ENCODE results near the gene DNPH1. TPM values are rescaled to one million over a fixed set of nuclear protein-coding genes. Genes with fewer than 3 reads are reported as not detected.
A peak's percentile ranks its signal among the peaks of the same experiment; 100 is the strongest.

DNPH1 gene
- total and polyA plus RNA-seq, 10 of the 15 experiments (the other 5 are each of a cell fraction or from before 2014, with no cell fraction given), result 7.0 to 136 (median 67.7) TPM

DNA sequence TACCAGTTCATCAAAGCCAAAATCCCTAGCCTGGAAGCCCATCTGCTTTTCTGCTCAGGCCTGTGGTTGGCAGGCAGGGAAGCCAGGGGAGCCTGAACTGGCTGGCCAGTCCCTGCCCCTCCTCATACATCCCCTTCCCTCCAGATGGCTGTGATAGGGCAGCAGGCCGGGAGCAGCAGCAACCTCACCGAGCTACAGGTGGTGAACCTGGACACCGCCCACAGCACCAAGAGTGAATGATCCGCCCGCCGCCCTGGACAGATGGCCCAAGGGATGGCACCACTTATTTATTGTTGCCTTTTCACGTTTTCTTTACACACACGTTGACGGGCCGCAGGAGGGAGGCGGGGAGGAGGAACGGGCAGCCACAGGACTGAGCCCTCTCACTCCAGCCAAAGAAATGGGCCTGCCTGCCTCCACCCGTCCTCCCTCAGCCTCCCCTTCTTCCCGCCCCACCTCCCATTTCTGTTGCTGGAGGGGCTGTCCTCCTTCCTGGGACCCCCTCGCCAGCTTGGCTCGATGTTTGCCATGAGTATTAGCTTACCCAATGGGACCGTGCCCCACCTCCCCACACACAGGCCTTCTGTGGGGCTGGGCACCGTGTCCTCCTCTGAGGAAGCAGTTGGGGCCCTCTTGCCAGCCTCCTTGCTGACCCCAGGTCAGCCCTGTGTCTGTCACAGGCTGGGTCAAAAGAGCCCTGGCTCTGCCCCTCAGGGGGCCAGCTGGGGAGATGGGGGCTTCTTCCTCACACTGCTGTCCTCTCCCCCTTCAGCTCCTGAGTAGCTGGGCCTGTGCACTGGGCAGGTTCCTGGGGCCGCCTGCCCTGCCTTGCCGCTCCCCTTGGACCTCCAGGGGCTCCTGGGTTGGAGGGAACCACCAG, 50.1 kb downstream of the DNPH1 start:
- TF ChIP-seq NFYA (IDR thresholded peaks at IDR 0.05; ENCODE audit: borderline replicate concordance, low read depth, low read length), result no peak
- TF ChIP-seq POLR2AphosphoS5 (IDR thresholded peaks at IDR 0.05; ENCODE audit: low read length), result peak; percentile 50; the same call in 1 of the 2 replicates
- no peak for TF ChIP-seq FOXM1 (IDR thresholded peaks at IDR 0.05; ENCODE audit: low read depth, low read length)
- Histone ChIP-seq H3K9ac (ENCODE audit: control insufficient read depth, insufficient read depth, low read length) (no peak overlapping the region), H4K20me1 (ENCODE audit: control insufficient read depth, insufficient read depth) (peaks cover 2% of the 10 kb centered on the region; the same call in 1 of the 2 replicates), H2AFZ (ENCODE audit: control insufficient read depth, low read depth, low read length) (no peak overlapping the region), H3K4me3 (no peak overlapping the region), H3K27me3 (replicated peaks in 1 of 2; ENCODE audit: control insufficient read depth in 2 of 2, insufficient read depth in 2 of 2, low read length in 1 of 2) (no peaks in the 10 kb centered on the region), H3K4me1 (ENCODE audit: control insufficient read depth, insufficient read depth, low read length) (peaks cover 27% of the 10 kb centered on the region), H3K27ac (ENCODE audit: control insufficient read depth, insufficient read depth) (no peak overlapping the region), H3K4me2 (ENCODE audit: control insufficient read depth, insufficient read depth) (no peak overlapping the region), H3K79me2 (ENCODE audit: control insufficient read depth, insufficient read depth, low read length) (peaks cover 29% of the 10 kb centered on the region), H3K9me3 (replicated peaks; ENCODE audit: control insufficient read depth, insufficient read depth, low read length) (no peaks in the 10 kb centered on the region), H3K36me3 (ENCODE audit: control insufficient read depth in 2 of 2, insufficient read depth in 2 of 2, low read length in 1 of 2) (peaks cover 30 to 36% of the 10 kb centered on the region in 2 experiments)
- ATAC-seq (no peak), FAIRE-seq (no peak), DNase-seq (ENCODE audit: low read depth, low spot score) (no peak)
- in situ Hi-C loops (cut with MboI) (no loop called here), intact Hi-C loops (cut with micrococcal nuclease; ENCODE audit: unreplicated experiment) (loop anchor here (10.0 kb wide), 1 partner anchor 394 kb away; the partner anchor contains the start of gene BICRAL)
- ChIA-PET RAD21 (ENCODE audit: unreplicated experiment) (interaction anchor here (0.6 kb wide), 1 partner anchor 9 kb away, joined by 4 read pairs; no protein-coding TSS in a partner anchor), SMC1A (ENCODE audit: uncharacterized antibody, unreplicated experiment) (interaction anchor here (0.5 kb wide), 1 partner anchor 281 kb away, joined by 3 read pairs; no protein-coding TSS in a partner anchor), CTCF (interaction anchor here (0.7 kb wide), 1 partner anchor 56 kb away, joined by 3 read pairs; no protein-coding TSS in a partner anchor), POLR2A (interaction anchor here (0.6 kb wide), 1 partner anchor 82 kb away, joined by 3 read pairs; no protein-coding TSS in a partner anchor)
- BruUV-seq (replicated peaks), result no TSS peak
- whole genome bisulfite sequencing (ENCODE audit: insufficient coverage, insufficient replicate concordance, low lambda C conversion rate, missing lambda C conversion rate), result 91% methylated on average over 16 of the region's 20 CpGs

DNA sequence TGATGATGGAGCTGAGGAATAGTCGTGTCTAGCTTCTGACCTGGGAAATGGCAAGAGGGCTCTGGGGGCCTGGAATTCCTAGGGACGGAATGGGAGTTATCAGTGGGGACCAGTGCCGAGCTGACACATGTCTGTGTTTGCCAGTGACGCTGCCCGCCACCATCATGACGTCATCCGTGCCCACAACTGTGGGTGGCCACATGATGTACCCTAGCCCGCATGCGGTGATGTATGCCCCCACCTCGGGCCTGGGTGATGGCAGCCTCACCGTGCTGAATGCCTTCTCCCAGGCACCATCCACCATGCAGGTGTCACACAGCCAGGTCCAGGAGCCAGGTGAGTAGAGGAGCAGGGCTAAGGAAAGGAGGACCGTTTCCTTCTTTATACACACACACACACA, 51.1 kb downstream of the DNPH1 start:
- Histone ChIP-seq H3K4me2 (ENCODE audit: control insufficient read depth, insufficient read depth) (no peak overlapping the region), H3K9ac (ENCODE audit: control insufficient read depth, insufficient read depth, low read length) (no peak overlapping the region), H3K9me3 (replicated peaks; ENCODE audit: control insufficient read depth, insufficient read depth, low read length) (no peaks in the 10 kb centered on the region), H3K4me3 (no peak overlapping the region), H3K27ac (ENCODE audit: control insufficient read depth, insufficient read depth) (no peak overlapping the region), H3K4me1 (ENCODE audit: control insufficient read depth, insufficient read depth, low read length) (peaks cover 33% of the 10 kb centered on the region), H3K36me3 (ENCODE audit: control insufficient read depth in 2 of 2, insufficient read depth in 2 of 2, low read length in 1 of 2) (peaks cover 30 to 36% of the 10 kb centered on the region in 2 experiments), H2AFZ (ENCODE audit: control insufficient read depth, low read depth, low read length) (no peak overlapping the region), H3K27me3 (replicated peaks in 1 of 2; ENCODE audit: control insufficient read depth in 2 of 2, insufficient read depth in 2 of 2, low read length in 1 of 2) (no peaks in the 10 kb centered on the region), H3K79me2 (ENCODE audit: control insufficient read depth, insufficient read depth, low read length) (peaks cover 36% of the 10 kb centered on the region), H4K20me1 (ENCODE audit: control insufficient read depth, insufficient read depth) (peaks cover 6% of the 10 kb centered on the region; the same call in 1 of the 2 replicates)
- BruUV-seq (replicated peaks), result no TSS peak
- in situ Hi-C loops (cut with MboI) (no loop called here), intact Hi-C loops (cut with micrococcal nuclease; ENCODE audit: unreplicated experiment) (loop anchor here (10.0 kb wide), 1 partner anchor 393 kb away; the partner anchor contains the start of gene BICRAL)
- POLR2A ChIA-PET, result interaction anchor here (0.5 to 0.6 kb wide), 3 partner anchors 138 to 1059 kb away, joined by 3 to 9 read pairs (median 3); no protein-coding TSS in a partner anchor
- CTCF ChIA-PET, result no interaction called here
- DNase-seq (ENCODE audit: low read depth, low spot score) (no peak), FAIRE-seq (no peak), ATAC-seq (no peak)
- 98% methylated on average over 12 of the region's 12 CpGs for WGBS (ENCODE audit: insufficient coverage, insufficient replicate concordance, low lambda C conversion rate, missing lambda C conversion rate)
- RAD21 ChIA-PET (ENCODE audit: unreplicated experiment), result no interaction called here
- SMC1A ChIA-PET (ENCODE audit: uncharacterized antibody, unreplicated experiment), result no interaction called here
- TF ChIP-seq CREB1 (IDR thresholded peaks at IDR 0.05; ENCODE audit: low read depth), result no peak
- TF ChIP-seq POLR2A (IDR thresholded peaks at IDR 0.05; ENCODE audit: low read depth, low read length), result 0 out of 2 replicates have a peak, but pooled peaks have one; percentile 21
- TF ChIP-seq POLR2AphosphoS5 (IDR thresholded peaks at IDR 0.05; ENCODE audit: low read length), result 0 out of 2 replicates have a peak, but pooled peaks have one; percentile 18
